Activated CD8-positive, alpha-beta memory T cell treated with anti-CD3 and anti-CD28 coated beads, Interleukin-2, amount 50 U/mL, for 48 hours (primary cell): ENCODE results near the gene PYDC2.
"Not testable (repeated sequence)": the region's sequence is repeated elsewhere in the genome, so short reads cannot be mapped to it uniquely, and the experiment has no call there.

Experiments used
- DNase-seq: peaks from one replicate; pipeline ENCODE4 v3.0.0-alpha.2; 2020

PYDC2 gene

GRCh38 chr3:191470545-191470944, 9.6 kb downstream of the PYDC2 start:
- no peak for DNase-seq

- no peak for DNase-seq
Observed at GRCh38 chr3:191473661-191474198, 12.8 kb downstream of the PYDC2 start.

- DNase-seq = no peak
Observed at GRCh38 chr3:191476066-191476772, 15.3 kb downstream of the PYDC2 start.

- DNase-seq = not testable (repeated sequence)
Observed at GRCh38 chr3:191483994-191484393, 23.0 kb downstream of the PYDC2 start.

GRCh38 chr3:191484461-191484860, 23.5 kb downstream of the PYDC2 start:
- no peak for DNase-seq

DNA sequence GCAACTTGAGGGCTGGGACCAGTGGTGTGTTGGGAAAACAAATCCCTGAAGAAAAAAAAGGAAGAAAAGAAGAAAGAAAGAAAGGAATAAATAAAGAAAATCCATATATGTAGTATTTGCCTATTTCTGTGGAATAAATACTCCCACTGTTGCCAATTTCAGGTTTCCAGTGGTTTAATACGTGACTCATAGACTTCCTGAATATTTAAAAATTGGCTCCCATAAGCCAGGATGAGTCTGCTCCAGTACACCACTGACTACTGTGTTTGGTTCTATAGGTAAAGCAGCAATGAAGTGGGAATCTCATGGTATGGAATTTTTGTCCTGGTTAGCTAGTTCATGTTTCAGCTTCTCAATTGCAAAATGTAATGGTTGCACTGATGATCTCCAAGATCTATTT, 31.6 kb downstream of the PYDC2 start:
- no peak for DNase-seq

- no peak for DNase-seq
Observed at GRCh38 chr3:191493336-191493735, 32.4 kb downstream of the PYDC2 start.

DNA sequence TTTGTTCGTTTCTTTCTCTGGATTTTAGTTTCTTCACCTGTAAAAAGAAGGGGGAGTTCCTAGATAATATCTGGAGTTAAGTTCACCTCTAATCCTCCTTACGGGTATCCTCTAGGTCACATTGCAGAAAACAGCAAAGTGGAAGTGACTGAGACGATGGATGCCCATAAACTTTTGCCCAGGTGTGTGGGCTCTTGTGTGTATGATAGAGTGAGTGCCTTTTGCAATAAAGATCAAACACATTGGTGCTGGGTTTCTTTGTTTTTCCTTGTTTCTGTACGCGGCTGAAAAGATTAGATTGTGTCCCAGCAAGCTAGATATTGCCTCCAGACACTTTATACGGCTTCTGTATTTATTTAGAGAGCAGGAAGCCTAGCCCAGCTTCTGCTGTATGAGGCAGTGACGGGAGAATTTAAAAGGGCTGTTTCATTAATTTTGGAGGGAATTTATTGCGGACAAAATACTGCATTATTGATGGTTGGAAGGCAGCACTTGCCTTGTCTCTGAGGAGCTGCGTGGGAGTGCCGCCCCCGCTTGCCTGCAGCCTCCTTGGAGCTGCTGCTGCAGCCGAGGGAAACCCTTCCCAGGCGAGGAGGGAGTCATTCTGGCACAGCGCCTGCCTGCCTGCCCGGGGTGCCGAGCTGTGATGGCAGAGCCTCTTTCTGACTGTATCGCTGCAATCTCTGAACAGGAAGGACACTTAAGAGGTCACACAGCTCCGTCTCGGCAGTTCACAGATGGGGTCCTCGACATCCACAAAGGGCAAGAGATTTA, 38.5 kb downstream of the PYDC2 start:
- DNase-seq = no peak

DNA sequence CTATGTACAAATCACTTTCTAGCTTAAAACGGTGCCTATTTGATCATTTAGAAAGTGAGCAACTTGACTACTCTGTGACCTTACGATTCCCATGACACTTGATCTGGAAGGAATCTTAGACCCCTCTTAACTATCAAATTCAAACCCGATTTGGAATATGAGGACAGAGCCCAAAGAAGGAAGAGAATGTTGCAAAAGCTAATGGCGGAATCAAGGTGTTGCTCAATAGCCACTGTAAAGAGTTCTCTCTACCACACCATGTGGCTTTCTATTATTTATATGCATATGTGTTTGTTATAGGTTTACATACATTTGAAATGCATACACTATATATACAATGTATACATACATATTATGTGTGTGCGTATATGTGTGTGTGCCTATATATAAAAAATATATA, 39.9 kb downstream of the PYDC2 start:
- DNase-seq = no peak

DNA sequence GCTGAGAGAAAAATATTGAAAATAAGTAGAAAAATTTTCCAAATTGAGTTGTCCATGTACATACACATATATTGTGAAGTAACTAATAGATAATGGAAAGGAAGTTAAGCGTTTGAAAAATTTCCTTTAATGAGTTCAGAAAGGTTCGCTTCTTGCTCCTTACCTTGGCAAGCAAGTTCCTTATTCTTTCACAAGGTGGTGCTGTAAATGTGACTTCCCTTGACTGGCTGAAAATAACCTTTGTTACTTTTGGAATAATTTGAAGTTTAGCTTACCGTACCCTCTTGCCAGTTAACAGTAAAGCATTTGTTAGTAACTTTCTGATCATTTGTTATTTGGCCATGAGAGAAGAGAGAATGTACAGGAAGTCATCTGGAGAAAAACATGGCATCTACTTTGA, 41.6 kb downstream of the PYDC2 start:
- no peak for DNase-seq

DNA sequence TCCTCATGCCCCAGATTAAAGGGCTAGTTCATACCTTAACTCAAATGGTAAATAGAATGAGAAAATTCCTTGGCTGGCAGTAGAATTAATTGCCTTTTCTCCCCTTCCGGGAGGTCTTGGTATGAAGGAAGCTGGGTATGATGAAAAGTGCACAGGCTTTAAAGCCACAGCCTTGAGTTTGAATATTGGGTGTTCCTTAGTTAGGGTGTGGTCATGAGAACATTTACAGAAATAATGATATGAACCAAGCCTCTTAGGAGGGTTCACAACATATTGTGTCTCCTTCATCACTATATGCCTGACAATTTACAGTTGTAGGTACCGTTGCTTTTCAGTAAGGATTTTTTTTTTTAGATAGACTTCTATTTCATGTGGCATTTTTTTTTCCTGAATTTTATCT, 48.1 kb downstream of the PYDC2 start:
- no peak for DNase-seq
